Endodermal cell (in vitro differentiated cells): ENCODE measurements around the gene COA3. TPM values are rescaled to one million over a fixed set of nuclear protein-coding genes. Genes with fewer than 3 reads are reported as not detected.

Experiments
- DNase-seq: peaks from one replicate; pipeline ENCODE4 v3.0.0-alpha.2; 2017
- H3K27ac ChIP-seq: 2 replicates; pipeline ENCODE4 v1.5.1; 2013; ENCODE audit warnings: mild to moderate bottlenecking, low read depth, low read length, moderate library complexity
- H3K27me3 ChIP-seq: 2 replicates; pipeline ENCODE4 v1.6.1; 2013; ENCODE audit warnings: mild to moderate bottlenecking, low read length, moderate library complexity; ENCODE audit not compliant: insufficient read depth, control insufficient read depth, poor library complexity, severe bottlenecking
- H3K36me3 ChIP-seq: 2 replicates; pipeline ENCODE4 v1.7.0; 2013; ENCODE audit warnings: mild to moderate bottlenecking, low read length, moderate library complexity; ENCODE audit not compliant: control insufficient read depth, insufficient read depth
- H3K4me1 ChIP-seq: one replicate; pipeline ENCODE4 v1.7.0; 2013; ENCODE audit warnings: low read length; ENCODE audit not compliant: control insufficient read depth, insufficient read depth
- H3K4me3 ChIP-seq: 2 replicates; pipeline ENCODE4 v1.5.1; 2013; ENCODE audit warnings: mild to moderate bottlenecking, low read length, moderate library complexity
- H3K9ac ChIP-seq: 2 replicates; pipeline ENCODE4 v1.6.1; 2013; ENCODE audit warnings: mild to moderate bottlenecking, low read length, moderate library complexity; ENCODE audit not compliant: poor library complexity, severe bottlenecking; ENCODE audit errors: extremely low read depth
- H3K9me3 ChIP-seq: 2 replicates; pipeline ENCODE4 v1.6.1; 2013; ENCODE audit warnings: mild to moderate bottlenecking, low read length, moderate library complexity; ENCODE audit not compliant: control insufficient read depth
- H3K27ac Mint-ChIP-seq: 2 replicates; pipeline ENCODE4 v1.8.0; 2020; ENCODE audit warnings: mixed read lengths
- H3K27me3 Mint-ChIP-seq: 2 replicates; pipeline ENCODE4 v1.8.0; 2021; ENCODE audit warnings: mild to moderate bottlenecking, mixed read lengths; ENCODE audit not compliant: insufficient read depth
- H3K36me3 Mint-ChIP-seq: 2 replicates; pipeline ENCODE4 v1.8.0; 2020; ENCODE audit warnings: low read depth, mixed read lengths
- H3K4me1 Mint-ChIP-seq: 2 replicates; pipeline ENCODE4 v1.8.0; 2020; ENCODE audit warnings: mixed read lengths
- H3K4me3 Mint-ChIP-seq: 2 replicates; pipeline ENCODE4 v1.8.0; 2020; ENCODE audit warnings: mild to moderate bottlenecking, moderate library complexity, mixed read lengths
- H3K9me3 Mint-ChIP-seq: 2 replicates; pipeline ENCODE4 v1.8.0; 2020; ENCODE audit warnings: mild to moderate bottlenecking, mixed read lengths
- WGBS, 2 experiments: methylation state at CpG; one replicate each; pipeline versions ENCODE4 v1.1.5 to v1.1.7; 2013; ENCODE audit warnings: missing lambda C conversion rate in 2 of 2, mixed read lengths in 1 of 2; ENCODE audit not compliant: insufficient coverage in 1 of 2, insufficient read length in 1 of 2; 5-methylcytosine and 5-hydroxymethylcytosine counted together
- long read RNA-seq, 4 experiments: library from polyadenylated mRNA in 2 of 4; library from RNA in 1 of 4; library from capped mRNA in 1 of 4; stranded (forward) in 3 of 4; unstranded in 1 of 4; transcript quantifications; one replicate each; pipeline ENCODE4 v2.0.0, GENCODE V29; 2020 to 2021; ENCODE audit warnings: inconsistent platforms in 1 of 4
- polyA plus RNA-seq, 2 experiments: library from polyadenylated mRNA; stranded (reverse); fragments of 50-300 nt; gene quantifications; one replicate each; pipeline ENCODE4 v1.2.3, GENCODE V29; 2013
- total RNA-seq, 2 donors: library from RNA; stranded (reverse); fragmentation: NEBNext Ultra II Directional in 1 of 2; extraction: Animal tissue kit (Norgen Biotek cat#: 25700) in 1 of 2; gene quantifications; 2 replicates in 1 of 2; 3 replicates in 1 of 2; pipeline ENCODE4 v1.2.1, GENCODE V29; 2021
- TF ChIP-seq, protein P1 (sequence below): fragments of 200-600 bp; sonication (generic); conservative IDR thresholded peaks from 2 replicates; pipeline ENCODE4 v1.5.0; 2021; ENCODE audit warnings: antibody characterized with exemption, mild to moderate bottlenecking

The COA3 gene
- 10 to 100 TPM; 64.6 to 67.8 TPM for total RNA-seq
- polyA plus RNA-seq (2013, experiment 1 of 2): 70.4 TPM
- polyA plus RNA-seq (2013, experiment 2 of 2): 70.9 TPM
- long read RNA-seq, experiment 1, transcript COA3-201 (2 exons, 771 nt): major isoform, 40 of 48 reads
- long read RNA-seq, experiment 1, partial matches to known transcripts: 7 of 48 reads
- long read RNA-seq, experiment 1, other reads (novel, unspliced or antisense): 1 of 48 reads
- long read RNA-seq, experiment 2, transcript COA3-201 (2 exons, 771 nt): major isoform, 81 of 81 reads
- long read RNA-seq, experiment 2, partial matches to known transcripts: 0 of 81 reads
- long read RNA-seq, experiment 2, other reads (novel, unspliced or antisense): 0 of 81 reads
- long read RNA-seq, experiment 3, transcript COA3-201 (2 exons, 771 nt): major isoform, 45 of 45 reads
- long read RNA-seq, experiment 3, partial matches to known transcripts: 0 of 45 reads
- long read RNA-seq, experiment 3, other reads (novel, unspliced or antisense): 0 of 45 reads
- long read RNA-seq, experiment 4, transcript COA3-201 (2 exons, 771 nt): major isoform, 12 of 12 reads
- long read RNA-seq, experiment 4, partial matches to known transcripts: 0 of 12 reads
- long read RNA-seq, experiment 4, other reads (novel, unspliced or antisense): 0 of 12 reads

DNA sequence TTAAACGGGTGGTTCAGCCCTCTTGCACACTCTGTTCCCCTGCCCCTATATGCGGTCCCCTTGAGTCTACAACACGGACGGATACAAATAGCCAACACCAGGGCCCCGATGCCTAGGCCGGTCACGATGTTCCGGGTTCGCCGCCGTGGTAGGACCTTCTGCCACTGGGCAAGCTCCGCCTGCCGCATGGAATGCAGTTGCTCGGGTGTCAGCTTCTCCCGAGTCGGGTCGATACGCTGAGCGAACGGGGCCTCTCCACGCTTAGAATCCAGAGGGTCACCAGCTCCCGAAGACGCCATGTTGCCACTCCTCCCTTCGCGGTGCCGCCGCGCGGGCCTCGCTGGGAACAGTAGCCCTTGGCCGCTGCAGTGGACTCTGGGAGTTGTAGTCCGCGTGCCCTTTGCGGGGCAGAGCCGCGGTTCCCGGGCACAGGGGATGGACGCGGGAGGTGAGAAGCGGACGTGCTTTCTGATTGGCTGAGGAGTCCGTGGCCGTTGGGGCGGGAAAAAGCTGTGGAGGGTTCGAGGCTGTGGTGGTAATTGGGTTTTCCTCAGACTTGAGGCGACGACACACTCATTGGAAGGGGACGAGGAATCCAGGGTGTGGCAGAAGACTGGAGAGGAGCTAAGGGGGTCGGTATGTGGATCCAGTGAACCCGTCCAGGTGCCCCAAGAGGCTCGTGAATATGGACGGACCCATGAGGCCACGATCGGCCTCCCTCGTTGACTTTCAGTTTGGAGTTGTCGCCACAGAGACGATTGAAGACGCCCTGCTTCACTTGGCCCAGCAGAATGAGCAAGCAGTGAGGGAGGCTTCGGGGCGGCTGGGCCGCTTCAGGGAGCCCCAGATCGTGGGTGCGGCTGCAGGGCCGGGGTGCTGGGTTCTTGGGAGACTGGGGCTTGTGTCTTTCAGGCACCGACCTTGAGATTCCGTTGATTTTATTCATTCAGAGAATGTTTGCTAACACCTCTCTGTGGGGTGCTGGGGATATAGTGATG, at the start of gene COA3, which contains the start of gene CNTD1:
TSS of gene COA3 (minus strand) at position 322 of the 998 bp plus-strand sequence. CDS start at position 299, 23 bp downstream.
TSS of gene CNTD1 (plus strand) at position 479 of the 998 bp plus-strand sequence. CDS start at position 686, 207 bp downstream.
- H3K9me3 ChIP-seq: no peaks in the 10 kb centered on the region
- H3K27me3 Mint-ChIP-seq: peaks cover 22% of the 10 kb centered on the region
- no peak within 1 kb of the TSS for H3K27ac ChIP-seq
- peaks cover 3% of the 10 kb centered on the region for H3K4me1 ChIP-seq
- peak within 1 kb of the TSS; percentile 91 for H3K4me3 ChIP-seq
- peak within 1 kb of the TSS; percentile 87 for H3K4me3 Mint-ChIP-seq
- TF ChIP-seq, protein P1, sequence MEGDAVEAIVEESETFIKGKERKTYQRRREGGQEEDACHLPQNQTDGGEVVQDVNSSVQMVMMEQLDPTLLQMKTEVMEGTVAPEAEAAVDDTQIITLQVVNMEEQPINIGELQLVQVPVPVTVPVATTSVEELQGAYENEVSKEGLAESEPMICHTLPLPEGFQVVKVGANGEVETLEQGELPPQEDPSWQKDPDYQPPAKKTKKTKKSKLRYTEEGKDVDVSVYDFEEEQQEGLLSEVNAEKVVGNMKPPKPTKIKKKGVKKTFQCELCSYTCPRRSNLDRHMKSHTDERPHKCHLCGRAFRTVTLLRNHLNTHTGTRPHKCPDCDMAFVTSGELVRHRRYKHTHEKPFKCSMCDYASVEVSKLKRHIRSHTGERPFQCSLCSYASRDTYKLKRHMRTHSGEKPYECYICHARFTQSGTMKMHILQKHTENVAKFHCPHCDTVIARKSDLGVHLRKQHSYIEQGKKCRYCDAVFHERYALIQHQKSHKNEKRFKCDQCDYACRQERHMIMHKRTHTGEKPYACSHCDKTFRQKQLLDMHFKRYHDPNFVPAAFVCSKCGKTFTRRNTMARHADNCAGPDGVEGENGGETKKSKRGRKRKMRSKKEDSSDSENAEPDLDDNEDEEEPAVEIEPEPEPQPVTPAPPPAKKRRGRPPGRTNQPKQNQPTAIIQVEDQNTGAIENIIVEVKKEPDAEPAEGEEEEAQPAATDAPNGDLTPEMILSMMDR: peak; percentile 24
- DNase-seq: peak; percentile 98
- H3K36me3 ChIP-seq: no peaks in the 10 kb centered on the region
- peaks cover 6% of the 10 kb centered on the region for H3K9me3 Mint-ChIP-seq
- WGBS, 2 experiments: 30 to 40% methylated on average over 37 to 66 of the region's 66 CpGs
- H3K27ac Mint-ChIP-seq: peak within 1 kb of the TSS; percentile 85
- H3K9ac ChIP-seq: peak within 1 kb of the TSS; percentile 54
- H3K4me1 Mint-ChIP-seq: peaks cover 27% of the 10 kb centered on the region
- H3K36me3 Mint-ChIP-seq: peaks cover 19% of the 10 kb centered on the region
- H3K27me3 ChIP-seq: no peaks in the 10 kb centered on the region

DNA sequence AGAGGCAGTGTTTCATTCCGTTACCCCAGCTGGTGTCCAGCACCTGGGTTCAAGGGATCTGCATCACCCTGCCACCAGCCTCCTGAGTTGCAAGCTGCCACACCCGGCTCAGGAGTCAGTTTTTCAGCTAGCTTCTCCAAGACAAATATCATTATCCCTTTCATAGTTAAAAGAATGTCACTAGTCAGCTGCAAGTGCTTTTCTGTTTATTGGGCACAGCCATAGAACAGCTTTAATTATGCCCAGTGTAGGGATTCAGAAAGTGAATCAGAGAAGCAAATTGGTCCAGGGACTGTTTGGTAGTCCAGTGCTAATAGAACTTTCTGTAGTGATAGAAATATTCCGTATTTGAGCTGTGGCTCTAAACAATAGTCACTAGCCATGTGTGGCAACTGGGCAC, 49.6 kb upstream of the COA3 start:
- Histone ChIP-seq H3K9ac (no peak overlapping the region), H3K27ac (no peak overlapping the region), H3K4me1 (peaks cover 1% of the 10 kb centered on the region), H3K27me3 (no peaks in the 10 kb centered on the region), H3K36me3 (peaks cover 26% of the 10 kb centered on the region), H3K9me3 (no peaks in the 10 kb centered on the region), H3K4me3 (no peak overlapping the region)
- H3K4me1 Mint-ChIP-seq: peaks cover 4% of the 10 kb centered on the region
- H3K27me3 Mint-ChIP-seq: no peaks in the 10 kb centered on the region
- no peak overlapping the region for H3K27ac Mint-ChIP-seq
- H3K9me3 Mint-ChIP-seq: no peaks in the 10 kb centered on the region
- TF ChIP-seq, protein P1: no peak
- H3K36me3 Mint-ChIP-seq: peaks cover 28% of the 10 kb centered on the region
- WGBS, 2 experiments: 80 to 90% methylated on average over 1 to 3 of the region's 3 CpGs
- no peak for DNase-seq
- H3K4me3 Mint-ChIP-seq: no peak overlapping the region
